A549 treated with AZD9567 at 1 μM for 4 hours (cell line): Measurements from ENCODE around the gene THAP5. TPM values are rescaled to one million over a fixed set of nuclear protein-coding genes. Genes with fewer than 3 reads are reported as not detected.

Experiments
- total RNA-seq: library from RNA; stranded (reverse); fragments of 200-300 nt; extraction: Qiagen RNA extraction; gene quantifications from 5 replicates; pipeline ENCODE4 v1.2.3, GENCODE V29; 2022; ENCODE audit not compliant: insufficient read depth

Gene THAP5
- 12.4 to 21.0 TPM (median 14.1 TPM) in 5 replicates for total RNA-seq

DNA sequence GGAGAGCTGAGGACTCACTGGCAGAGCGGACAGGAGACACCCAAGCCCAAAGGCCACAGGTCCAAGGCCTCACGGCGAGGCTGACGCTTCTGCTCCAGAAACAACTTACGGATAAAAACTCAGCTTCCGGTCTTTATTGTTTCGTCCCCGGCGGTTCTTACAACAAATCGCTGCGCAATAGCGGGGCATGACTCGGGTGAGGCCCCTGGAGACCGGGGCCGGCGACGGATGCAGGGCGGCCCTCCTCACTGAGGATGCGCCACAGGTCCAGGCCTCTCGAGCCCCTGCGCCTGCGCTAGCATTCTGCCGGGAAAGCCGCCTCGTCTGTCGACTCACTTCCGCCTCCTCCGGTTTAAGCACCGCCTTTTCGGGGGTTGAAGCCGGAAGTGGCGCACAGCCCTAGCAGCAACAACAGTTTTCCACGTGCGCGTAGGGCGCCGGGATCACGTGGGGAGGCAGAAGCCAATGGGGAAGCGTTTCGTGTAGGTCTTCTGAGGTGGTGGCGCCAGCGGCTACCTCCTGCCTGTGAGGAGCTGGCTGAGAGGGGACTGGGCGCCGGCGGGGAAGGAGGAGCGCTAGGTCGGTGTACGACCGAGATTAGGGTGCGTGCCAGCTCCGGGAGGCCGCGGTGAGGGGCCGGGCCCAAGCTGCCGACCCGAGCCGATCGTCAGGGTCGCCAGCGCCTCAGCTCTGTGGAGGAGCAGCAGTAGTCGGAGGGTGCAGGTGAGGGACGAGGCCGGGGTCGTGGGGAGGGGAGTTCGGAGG lies at the start of gene THAP5, which contains the start of gene DNAJB9:
TSS of gene THAP5 (minus strand) at position 326 of the 765 bp plus-strand sequence. CDS start at position 189, 137 bp downstream.
TSS of gene DNAJB9 (plus strand) at position 494 of the 765 bp plus-strand sequence. CDS start 1,853 bp downstream, outside the sequence.

GRCh38 chr7:108525985-108526767 lies 43.3 kb downstream of the THAP5 start, which contains the start of gene PNPLA8:
Gene PNPLA8 (minus strand): TSS chr7:108526135. CDS start chr7:108515491, 10,644 bp downstream.

Other genes with a start within 250 kb of the THAP5 start
- gene NRCAM, start 113.3 kb downstream of the THAP5 start, total RNA-seq: 73.8 to 139 TPM (median 97.5 TPM) in 5 replicates
- gene PNPLA8, start 43.6 kb downstream of the THAP5 start, total RNA-seq: 14.6 to 16.8 TPM (median 15.6 TPM) in 5 replicates
- 9.2 to 16.3 TPM (median 9.9 TPM) in 5 replicates for gene DNAJB9, start 168 bp upstream of the THAP5 start, total RNA-seq